ENCODE results near the gene NTNG2.
A peak's percentile ranks its signal among the peaks of the same experiment; 100 is the strongest.

Gene NTNG2

DNA sequence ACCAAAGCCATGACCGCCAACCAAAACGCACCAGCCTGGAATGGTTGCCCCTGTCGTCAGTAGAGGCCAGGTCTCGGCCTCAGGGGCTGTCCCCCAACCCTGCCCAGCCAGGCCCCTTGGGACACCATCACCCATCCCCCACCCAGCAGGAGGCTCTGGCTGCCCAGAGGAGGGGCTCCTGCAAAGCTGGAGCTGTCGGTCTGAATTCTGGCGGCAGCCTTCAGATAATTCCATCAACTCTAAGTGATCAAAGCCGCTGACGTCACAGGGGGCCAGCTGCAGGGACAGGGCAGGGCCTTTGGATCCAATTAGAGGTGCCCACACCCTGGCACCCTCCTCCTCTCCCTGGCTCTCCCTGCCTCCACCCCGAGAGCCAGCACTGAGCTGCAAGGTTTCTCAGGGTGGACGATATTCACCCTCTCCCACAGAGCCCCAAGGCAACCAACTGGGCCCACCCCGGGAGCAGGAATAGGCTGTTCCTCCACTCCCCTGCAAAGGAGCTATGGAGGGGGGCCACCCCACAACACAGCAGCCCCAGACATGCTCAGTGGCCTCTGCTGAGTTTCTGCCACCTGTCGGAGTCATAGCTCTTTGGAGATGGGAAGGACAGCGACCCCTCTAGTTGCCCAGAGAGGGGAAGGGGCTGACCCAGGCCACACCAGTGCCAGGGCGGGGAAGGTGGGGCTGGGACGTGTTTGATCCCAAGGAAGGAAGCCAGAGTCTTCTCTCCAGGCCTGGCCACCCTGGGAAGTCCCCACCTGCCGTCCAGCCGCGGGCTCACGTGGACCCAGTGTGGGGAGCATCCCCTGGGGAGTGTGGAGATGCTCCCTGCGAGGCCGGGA, 78.4 kb downstream of the NTNG2 start:
- TF ChIP-seq, protein P1, sequence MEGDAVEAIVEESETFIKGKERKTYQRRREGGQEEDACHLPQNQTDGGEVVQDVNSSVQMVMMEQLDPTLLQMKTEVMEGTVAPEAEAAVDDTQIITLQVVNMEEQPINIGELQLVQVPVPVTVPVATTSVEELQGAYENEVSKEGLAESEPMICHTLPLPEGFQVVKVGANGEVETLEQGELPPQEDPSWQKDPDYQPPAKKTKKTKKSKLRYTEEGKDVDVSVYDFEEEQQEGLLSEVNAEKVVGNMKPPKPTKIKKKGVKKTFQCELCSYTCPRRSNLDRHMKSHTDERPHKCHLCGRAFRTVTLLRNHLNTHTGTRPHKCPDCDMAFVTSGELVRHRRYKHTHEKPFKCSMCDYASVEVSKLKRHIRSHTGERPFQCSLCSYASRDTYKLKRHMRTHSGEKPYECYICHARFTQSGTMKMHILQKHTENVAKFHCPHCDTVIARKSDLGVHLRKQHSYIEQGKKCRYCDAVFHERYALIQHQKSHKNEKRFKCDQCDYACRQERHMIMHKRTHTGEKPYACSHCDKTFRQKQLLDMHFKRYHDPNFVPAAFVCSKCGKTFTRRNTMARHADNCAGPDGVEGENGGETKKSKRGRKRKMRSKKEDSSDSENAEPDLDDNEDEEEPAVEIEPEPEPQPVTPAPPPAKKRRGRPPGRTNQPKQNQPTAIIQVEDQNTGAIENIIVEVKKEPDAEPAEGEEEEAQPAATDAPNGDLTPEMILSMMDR (IDR thresholded peaks at IDR 0.05; ENCODE audit: insufficient read depth, low read length, poor library complexity, severe bottlenecking), result no peak
- Histone ChIP-seq H3K27me3 (replicated peaks; ENCODE audit: control insufficient read depth, insufficient read depth, low read length) (no peaks in the 10 kb centered on the region; the same call in none of the 2 replicates), H3K36me3 (ENCODE audit: control insufficient read depth, insufficient read depth, low read length) (no peaks in the 10 kb centered on the region), H3K4me3 (replicated peaks; ENCODE audit: low read depth, low read length) (no peak overlapping the region; the same call in 1 of the 2 replicates)
- DNase-seq (ENCODE audit: extremely low read depth, insufficient read length), result no peak

DNA sequence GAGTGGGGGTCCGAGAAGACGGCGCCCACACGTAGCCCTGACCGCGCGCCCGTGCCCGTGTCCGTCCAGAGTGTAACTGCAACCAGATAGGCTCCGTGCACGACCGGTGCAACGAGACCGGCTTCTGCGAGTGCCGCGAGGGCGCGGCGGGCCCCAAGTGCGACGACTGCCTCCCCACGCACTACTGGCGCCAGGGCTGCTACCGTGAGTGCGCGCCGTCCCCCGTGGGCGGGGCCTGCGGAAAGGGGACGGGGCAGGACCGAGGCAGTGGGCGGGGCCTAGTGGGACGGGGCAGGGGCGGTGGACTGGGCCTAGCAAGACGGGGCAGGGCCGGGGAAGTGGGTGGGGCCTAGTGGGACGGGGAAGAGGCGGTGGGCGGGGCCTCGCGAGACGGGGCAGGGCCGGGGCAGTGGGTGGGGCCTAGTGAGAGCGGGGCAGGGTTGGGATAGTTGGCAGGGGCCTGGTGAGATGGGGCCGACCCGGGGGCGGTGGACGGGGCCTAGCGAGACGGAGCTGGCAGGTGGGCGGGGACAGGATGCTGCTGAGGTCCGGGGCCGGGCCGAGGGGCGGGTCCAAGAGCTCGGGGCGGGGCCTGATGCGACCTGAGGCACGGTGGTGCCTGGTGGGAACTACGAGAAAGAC, 79.1 kb downstream of the NTNG2 start:
- peak overlapping the region; percentile 69 for H3K4me3 ChIP-seq (replicated peaks; ENCODE audit: low read depth, low read length)
- peak; percentile 94 for DNase-seq (ENCODE audit: extremely low read depth, insufficient read length)
- TF ChIP-seq, protein P1 (IDR thresholded peaks at IDR 0.05; ENCODE audit: insufficient read depth, low read length, poor library complexity, severe bottlenecking), result no peak
- peaks cover 1% of the 10 kb centered on the region; the same call in 1 of the 2 replicates for H3K27me3 ChIP-seq (replicated peaks; ENCODE audit: control insufficient read depth, insufficient read depth, low read length)
- no peaks in the 10 kb centered on the region for H3K36me3 ChIP-seq (ENCODE audit: control insufficient read depth, insufficient read depth, low read length)

DNA sequence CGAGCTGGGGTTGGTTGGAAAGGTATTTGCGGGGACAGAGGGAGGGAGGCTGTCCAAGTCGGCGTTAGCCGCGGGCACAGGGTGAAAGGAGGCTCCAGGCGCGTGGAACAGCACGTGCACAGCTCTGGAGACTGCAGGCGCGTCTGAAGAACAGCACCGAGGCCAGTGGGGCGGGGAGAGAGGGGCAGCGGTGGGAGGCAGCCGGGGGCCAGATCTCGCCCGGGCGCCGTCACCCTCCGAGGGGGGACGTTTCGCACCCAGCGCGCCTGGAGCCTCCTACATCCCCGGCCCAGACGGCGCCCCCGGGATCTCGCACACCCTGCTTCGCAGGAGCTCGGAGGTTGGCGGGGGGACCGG, 79.6 kb downstream of the NTNG2 start:
- no peak for DNase-seq (ENCODE audit: extremely low read depth, insufficient read length)
- Histone ChIP-seq H3K27me3 (replicated peaks; ENCODE audit: control insufficient read depth, insufficient read depth, low read length) (peaks cover 1% of the 10 kb centered on the region; the same call in 1 of the 2 replicates), H3K36me3 (ENCODE audit: control insufficient read depth, insufficient read depth, low read length) (no peaks in the 10 kb centered on the region), H3K4me3 (replicated peaks; ENCODE audit: low read depth, low read length) (peak overlapping the region; percentile 69)
- TF ChIP-seq, protein P1 (IDR thresholded peaks at IDR 0.05; ENCODE audit: insufficient read depth, low read length, poor library complexity, severe bottlenecking), result no peak

DNA sequence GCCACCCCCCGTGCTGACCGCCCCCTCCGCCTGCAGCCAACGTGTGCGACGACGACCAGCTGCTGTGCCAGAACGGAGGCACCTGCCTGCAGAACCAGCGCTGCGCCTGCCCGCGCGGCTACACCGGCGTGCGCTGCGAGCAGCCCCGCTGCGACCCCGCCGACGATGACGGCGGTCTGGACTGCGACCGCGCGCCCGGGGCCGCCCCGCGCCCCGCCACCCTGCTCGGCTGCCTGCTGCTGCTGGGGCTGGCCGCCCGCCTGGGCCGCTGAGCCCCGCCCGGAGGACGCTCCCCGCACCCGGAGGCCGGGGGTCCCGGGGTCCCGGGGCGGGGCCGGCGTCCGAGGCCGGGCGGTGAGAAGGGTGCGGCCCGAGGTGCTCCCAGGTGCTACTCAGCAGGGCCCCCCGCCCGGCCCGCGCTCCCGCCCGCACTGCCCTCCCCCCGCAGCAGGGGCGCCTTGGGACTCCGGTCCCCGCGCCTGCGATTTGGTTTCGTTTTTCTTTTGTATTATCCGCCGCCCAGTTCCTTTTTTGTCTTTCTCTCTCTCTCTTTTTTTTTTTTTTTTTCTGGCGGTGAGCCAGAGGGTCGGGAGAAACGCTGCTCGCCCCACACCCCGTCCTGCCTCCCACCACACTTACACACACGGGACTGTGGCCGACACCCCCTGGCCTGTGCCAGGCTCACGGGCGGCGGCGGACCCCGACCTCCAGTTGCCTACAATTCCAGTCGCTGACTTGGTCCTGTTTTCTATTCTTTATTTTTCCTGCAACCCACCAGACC, 80.2 kb downstream of the NTNG2 start:
- peaks cover 1% of the 10 kb centered on the region; the same call in 1 of the 2 replicates for H3K27me3 ChIP-seq (replicated peaks; ENCODE audit: control insufficient read depth, insufficient read depth, low read length)
- no peaks in the 10 kb centered on the region for H3K36me3 ChIP-seq (ENCODE audit: control insufficient read depth, insufficient read depth, low read length)
- DNase-seq (ENCODE audit: extremely low read depth, insufficient read length), result peak; percentile 46
- H3K4me3 ChIP-seq (replicated peaks; ENCODE audit: low read depth, low read length), result peak overlapping the region; percentile 69
- TF ChIP-seq, protein P1 (IDR thresholded peaks at IDR 0.05; ENCODE audit: insufficient read depth, low read length, poor library complexity, severe bottlenecking), result no peak

DNA sequence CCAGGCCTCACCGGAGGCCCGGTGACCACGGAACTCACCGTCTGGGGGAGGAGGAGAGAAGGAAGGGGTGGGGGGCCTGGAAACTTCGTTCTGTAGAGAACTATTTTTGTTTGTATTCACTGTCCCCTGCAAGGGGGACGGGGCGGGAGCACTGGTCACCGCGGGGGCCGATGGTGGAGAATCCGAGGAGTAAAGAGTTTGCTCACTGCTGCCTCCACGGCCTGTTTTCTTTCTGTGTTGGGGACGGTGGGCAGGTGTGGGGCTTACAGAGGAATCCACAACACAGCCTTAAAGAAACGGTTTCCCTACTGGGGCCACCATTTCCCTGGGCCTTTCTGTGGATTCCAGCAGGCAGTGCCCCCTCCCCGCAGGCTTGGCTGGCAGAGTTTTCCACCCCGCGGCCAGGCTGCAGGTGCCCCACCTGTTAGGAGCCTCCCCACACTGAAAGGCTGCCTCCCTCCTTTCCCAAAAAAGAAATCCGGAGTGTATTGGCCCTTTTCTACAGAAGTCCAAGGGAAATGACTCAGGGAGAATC, 80.8 kb downstream of the NTNG2 start:
- Histone ChIP-seq H3K36me3 (ENCODE audit: control insufficient read depth, insufficient read depth, low read length) (no peaks in the 10 kb centered on the region), H3K27me3 (replicated peaks; ENCODE audit: control insufficient read depth, insufficient read depth, low read length) (peaks cover 1% of the 10 kb centered on the region; the same call in 1 of the 2 replicates), H3K4me3 (replicated peaks; ENCODE audit: low read depth, low read length) (peak overlapping the region; percentile 69)
- TF ChIP-seq, protein P1 (IDR thresholded peaks at IDR 0.05; ENCODE audit: insufficient read depth, low read length, poor library complexity, severe bottlenecking), result peak; percentile 12
- no peak for DNase-seq (ENCODE audit: extremely low read depth, insufficient read length)

All from GM06990 (cell line).